ENCODE measurements around the gene CHMP1A.

The CHMP1A gene

GRCh38 chr16:89619840-89620239 is 37.7 kb downstream of the CHMP1A start:
- TF ChIP-seq CTCF (conservative IDR thresholded peaks at IDR 0.05; ENCODE audit: low read length): no peak
- no peak overlapping the region for H3K4me3 ChIP-seq (ENCODE audit: low read length)

GRCh38 chr16:89618109-89618998 is 39.2 kb downstream of the CHMP1A start:
- TF ChIP-seq CTCF (conservative IDR thresholded peaks at IDR 0.05; ENCODE audit: low read length): no peak
- H3K4me3 ChIP-seq (ENCODE audit: low read length): no peak overlapping the region
- no peak for DNase-seq (ENCODE audit: low read depth)

More at GRCh38 chr16:89619840-89620239, 37.7 kb downstream of the CHMP1A start:
- peak; percentile 43 for DNase-seq (ENCODE audit: low read depth)

DNA sequence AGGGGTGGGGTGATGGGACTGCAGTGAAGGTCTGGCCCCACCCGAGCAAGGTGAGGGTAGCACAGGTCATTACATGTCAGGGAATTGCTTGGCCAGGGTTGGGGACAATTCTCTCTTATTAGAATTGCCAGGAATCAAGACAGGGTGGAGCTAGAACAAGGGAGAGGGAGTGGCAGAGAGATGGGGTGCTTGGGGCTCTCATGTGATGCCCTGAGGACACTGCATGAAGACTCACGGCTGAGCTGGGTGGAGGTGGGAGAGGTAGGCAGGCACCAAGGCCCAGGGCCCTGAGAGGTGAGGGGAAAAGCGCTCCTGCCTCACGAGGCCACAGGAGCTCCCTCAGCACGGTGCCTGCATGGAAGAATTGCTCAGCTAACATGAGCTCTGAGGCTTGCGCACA is 40.5 kb downstream of the CHMP1A start:
- DNase-seq (ENCODE audit: low read depth): no peak
- H3K4me3 ChIP-seq (ENCODE audit: low read length): no peak overlapping the region
- TF ChIP-seq CTCF (conservative IDR thresholded peaks at IDR 0.05; ENCODE audit: low read length): no peak

- H3K4me3 ChIP-seq (ENCODE audit: low read length): no peak overlapping the region
- no peak for TF ChIP-seq CTCF (conservative IDR thresholded peaks at IDR 0.05; ENCODE audit: low read length)
Observed at GRCh38 chr16:89616623-89617022, 40.9 kb downstream of the CHMP1A start.

GRCh38 chr16:89615596-89616090 is 41.9 kb downstream of the CHMP1A start:
- H3K4me3 ChIP-seq (ENCODE audit: low read length): no peak overlapping the region
- TF ChIP-seq CTCF (conservative IDR thresholded peaks at IDR 0.05; ENCODE audit: low read length): peak; percentile 56
- no peak for DNase-seq (ENCODE audit: low read depth)

More at GRCh38 chr16:89616623-89617022, 40.9 kb downstream of the CHMP1A start:
- no peak for DNase-seq (ENCODE audit: low read depth)

DNA sequence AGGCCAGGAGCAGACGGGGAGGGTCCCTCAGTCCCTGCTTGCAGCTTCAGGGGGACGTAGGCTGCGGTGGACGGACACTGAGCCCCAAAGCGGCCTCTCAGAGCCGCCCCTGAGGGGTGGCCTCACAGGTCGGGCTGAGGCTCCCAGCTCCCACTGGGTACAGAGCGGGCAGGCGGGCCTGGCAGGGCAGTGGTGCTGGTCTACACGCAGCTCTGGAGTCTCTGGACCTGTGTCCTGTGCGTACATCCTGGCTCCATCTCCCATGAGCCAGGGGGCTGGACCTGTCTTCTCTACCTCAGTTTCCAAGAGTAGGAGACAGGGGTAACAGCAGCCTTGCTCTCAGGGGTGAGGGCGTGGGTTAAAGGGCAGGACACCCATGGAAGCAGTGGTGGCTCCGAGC is 42.3 kb downstream of the CHMP1A start:
- DNase-seq (ENCODE audit: low read depth): no peak
- TF ChIP-seq CTCF (conservative IDR thresholded peaks at IDR 0.05; ENCODE audit: low read length): no peak
- no peak overlapping the region for H3K4me3 ChIP-seq (ENCODE audit: low read length)

GRCh38 chr16:89613954-89614459 is 43.5 kb downstream of the CHMP1A start:
- no peak for DNase-seq (ENCODE audit: low read depth)
- TF ChIP-seq CTCF (conservative IDR thresholded peaks at IDR 0.05; ENCODE audit: low read length): no peak
- H3K4me3 ChIP-seq (ENCODE audit: low read length): no peak overlapping the region

Data from AG10803 (cell line).